GM18907 (cell line): ENCODE data around the gene FOXP4.

Experiments
- ATAC-seq: cut with Tn5 transposase; IDR thresholded peaks from one replicate; pipeline ENCODE4 v1.9.1; 2021; ENCODE audit warnings: mild to moderate bottlenecking, moderate library complexity; ENCODE audit not compliant: unreplicated experiment

FOXP4 gene

GRCh38 chr6:41519745-41520699 is 26.2 kb upstream of the FOXP4 start:
- ATAC-seq: no peak

GRCh38 chr6:41522780-41523548 is 23.2 kb upstream of the FOXP4 start:
- ATAC-seq: no peak

GRCh38 chr6:41523915-41524633 is 22.1 kb upstream of the FOXP4 start:
- ATAC-seq: no peak

- no peak for ATAC-seq
Observed at GRCh38 chr6:41524634-41525011, 21.6 kb upstream of the FOXP4 start.

GRCh38 chr6:41527721-41528408 is 18.3 kb upstream of the FOXP4 start:
- no peak for ATAC-seq

GRCh38 chr6:41528409-41528963 is 17.7 kb upstream of the FOXP4 start:
- ATAC-seq: no peak

- no peak for ATAC-seq
Observed at GRCh38 chr6:41529049-41529448, 17.1 kb upstream of the FOXP4 start.

- ATAC-seq: no peak
Observed at GRCh38 chr6:41529970-41530369, 16.2 kb upstream of the FOXP4 start.

- no peak for ATAC-seq
Observed at GRCh38 chr6:41530476-41530875, 15.7 kb upstream of the FOXP4 start.

GRCh38 chr6:41531016-41531415 is 15.2 kb upstream of the FOXP4 start:
- ATAC-seq: no peak

GRCh38 chr6:41531591-41532582 is 14.3 kb upstream of the FOXP4 start:
- peak; percentile 91 for ATAC-seq

GRCh38 chr6:41535766-41536165 is 10.4 kb upstream of the FOXP4 start:
- ATAC-seq: no peak

GRCh38 chr6:41536795-41537758 is 9.1 kb upstream of the FOXP4 start:
- no peak for ATAC-seq

- no peak for ATAC-seq
Observed at GRCh38 chr6:41538556-41539182, 7.5 kb upstream of the FOXP4 start.

- no peak for ATAC-seq
Observed at GRCh38 chr6:41539204-41539603, 7.0 kb upstream of the FOXP4 start.

GRCh38 chr6:41541364-41541763 is 4.8 kb upstream of the FOXP4 start:
- no peak for ATAC-seq

- no peak for ATAC-seq
Observed at GRCh38 chr6:41543087-41543486, 3.1 kb upstream of the FOXP4 start.
